Measurements from ENCODE around the gene HIVEP1.
"Not testable (repeated sequence)": the region's sequence is repeated elsewhere in the genome, so short reads cannot be mapped to it uniquely, and the experiment has no call there.

Gene HIVEP1

GRCh38 chr6:12092762-12093161 lies 80.7 kb downstream of the HIVEP1 start:
- DNase-seq: no peak

GRCh38 chr6:12094689-12095088 lies 82.6 kb downstream of the HIVEP1 start:
- DNase-seq: no peak

- DNase-seq: no peak
These were observed 84.2 kb downstream of the HIVEP1 start for GRCh38 chr6:12096342-12096741.

GRCh38 chr6:12097791-12098190 lies 85.7 kb downstream of the HIVEP1 start:
- no peak for DNase-seq

- DNase-seq: no peak
These were observed 87.7 kb downstream of the HIVEP1 start for GRCh38 chr6:12099623-12100338.

- DNase-seq: no peak
These were observed 88.9 kb downstream of the HIVEP1 start for GRCh38 chr6:12101048-12101447.

GRCh38 chr6:12101653-12102312 lies 89.7 kb downstream of the HIVEP1 start:
- no peak for DNase-seq

GRCh38 chr6:12102350-12102749 lies 90.2 kb downstream of the HIVEP1 start:
- DNase-seq: no peak

- no peak for DNase-seq
These were observed 91.0 kb downstream of the HIVEP1 start for GRCh38 chr6:12103158-12103557.

- no peak for DNase-seq
These were observed 93.2 kb downstream of the HIVEP1 start for GRCh38 chr6:12105271-12105670.

GRCh38 chr6:12108376-12108775 lies 96.3 kb downstream of the HIVEP1 start:
- DNase-seq: not testable (repeated sequence)

GRCh38 chr6:12110523-12111362 lies 98.6 kb downstream of the HIVEP1 start:
- no peak for DNase-seq

- no peak for DNase-seq
These were observed 99.2 kb downstream of the HIVEP1 start for GRCh38 chr6:12111363-12111670.

- DNase-seq: no peak
These were observed 100.6 kb downstream of the HIVEP1 start for GRCh38 chr6:12112540-12113189.

GRCh38 chr6:12113190-12113577 lies 101.1 kb downstream of the HIVEP1 start:
- DNase-seq: no peak

- DNase-seq: no peak
These were observed 102.0 kb downstream of the HIVEP1 start for GRCh38 chr6:12114055-12114503.

GRCh38 chr6:12115001-12115400 lies 102.9 kb downstream of the HIVEP1 start:
- DNase-seq: no peak

GRCh38 chr6:12115492-12115891 lies 103.4 kb downstream of the HIVEP1 start:
- no peak for DNase-seq

- DNase-seq: no peak
These were observed 104.2 kb downstream of the HIVEP1 start for GRCh38 chr6:12116264-12116800.

- no peak for DNase-seq
These were observed 104.9 kb downstream of the HIVEP1 start for GRCh38 chr6:12116978-12117377.

- DNase-seq: no peak
These were observed 106.5 kb downstream of the HIVEP1 start for GRCh38 chr6:12118607-12119006.

GRCh38 chr6:12119085-12119588 lies 107.0 kb downstream of the HIVEP1 start:
- no peak for DNase-seq

GRCh38 chr6:12125396-12125795 lies 113.3 kb downstream of the HIVEP1 start:
- DNase-seq: no peak

Measured in DMS79 (cell line).